HK-2 (cell line): ENCODE results near the gene NTHL1.

ENCODE experiments used
- DNase-seq: peaks from one replicate; pipeline ENCODE4 v3.0.0-alpha.2; 2018; ENCODE audit not compliant: unreplicated experiment

Gene NTHL1

GRCh38 chr16:2047330-2048115 lies at the start of gene NTHL1, which contains the start of gene TSC2:
Gene NTHL1, minus strand, starts transcription at chr16:2047834. Its CDS starts 11 bp downstream, at chr16:2047823.
Gene TSC2, plus strand, starts transcription at chr16:2047985. Its CDS starts 631 bp downstream, at chr16:2048616.
- DNase-seq, result peak; percentile 94

- peak; percentile 73 for DNase-seq
Observed at GRCh38 chr16:2096853-2097595, 49.4 kb upstream of the NTHL1 start.

- DNase-seq, result no peak
Observed at GRCh38 chr16:2095918-2096582, 48.4 kb upstream of the NTHL1 start.

- no peak for DNase-seq
Observed at GRCh38 chr16:2095315-2095853, 47.8 kb upstream of the NTHL1 start.

GRCh38 chr16:2093793-2094192 lies 46.2 kb upstream of the NTHL1 start:
- DNase-seq, result no peak

GRCh38 chr16:2092866-2093265 lies 45.2 kb upstream of the NTHL1 start:
- no peak for DNase-seq

- DNase-seq, result no peak
Observed at GRCh38 chr16:2092256-2092620, 44.6 kb upstream of the NTHL1 start.

- no peak for DNase-seq
Observed at GRCh38 chr16:2091547-2092255, 44.1 kb upstream of the NTHL1 start.

GRCh38 chr16:2090777-2091546 lies 43.3 kb upstream of the NTHL1 start:
- DNase-seq, result no peak

- no peak for DNase-seq
Observed at GRCh38 chr16:2090481-2090776, 42.8 kb upstream of the NTHL1 start.

GRCh38 chr16:2089706-2090480 lies 42.3 kb upstream of the NTHL1 start:
- no peak for DNase-seq

- no peak for DNase-seq
Observed at GRCh38 chr16:2088759-2089358, 41.2 kb upstream of the NTHL1 start.

GRCh38 chr16:2087748-2088631 lies 40.4 kb upstream of the NTHL1 start:
- no peak for DNase-seq

- DNase-seq, result no peak
Observed at GRCh38 chr16:2086812-2087747, 39.4 kb upstream of the NTHL1 start.

- no peak for DNase-seq
Observed at GRCh38 chr16:2086106-2086742, 38.6 kb upstream of the NTHL1 start.

GRCh38 chr16:2085669-2086068 lies 38.0 kb upstream of the NTHL1 start:
- DNase-seq, result no peak
